Esophagus squamous epithelium (tissue), 4 donors: Measurements from ENCODE around the gene IL21R.

Experiments used
- CTCF ChIP-seq, 6 experiments: fragments of 450-650 bp in 4 of 6; fragments of 200-600 bp in 2 of 6; sonication (generic) in 2 of 6; IDR thresholded peaks; one replicate each; pipeline ENCODE4 v1.5.1; 2016 to 2019; ENCODE audit warnings: antibody characterized with exemption in 6 of 6, mild to moderate bottlenecking in 4 of 6, moderate library complexity in 4 of 6
- POLR2A ChIP-seq, 4 donors: fragments of 450-650 bp; IDR thresholded peaks; one replicate each; pipeline ENCODE4 v1.6.1; 2017; ENCODE audit warnings: antibody characterized with exemption in 4 of 4, mild to moderate bottlenecking in 4 of 4, moderate library complexity in 3 of 4

DNA sequence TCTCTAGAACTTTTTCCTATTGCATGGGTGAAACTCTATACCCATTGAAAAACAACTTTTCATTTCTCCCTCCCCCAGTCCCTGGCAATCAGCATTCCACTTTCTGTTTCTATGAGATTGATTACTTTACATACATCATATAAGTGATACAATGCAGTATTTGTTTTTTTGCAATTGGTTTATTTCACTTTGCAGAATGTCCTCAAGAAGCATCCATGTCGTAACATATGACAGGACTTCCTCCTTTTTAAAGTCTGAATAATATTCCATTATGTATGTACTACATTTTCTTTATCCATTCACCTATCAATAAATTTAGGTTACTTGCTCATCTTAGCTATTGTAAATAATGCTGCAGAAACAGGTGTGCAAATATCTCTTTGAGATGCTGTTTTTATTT is 8.8 kb downstream of the IL21R start:
- no peak for TF ChIP-seq CTCF (IDR thresholded peaks at IDR 0.05)
- TF ChIP-seq POLR2A (IDR thresholded peaks at IDR 0.05), result no peak
